ENCODE results near the gene PAK1. TPM values are rescaled to one million over a fixed set of nuclear protein-coding genes. Genes with fewer than 3 reads are reported as not detected.

Gene PAK1
- total RNA-seq, 2 donors from 2014 or later = 12.5 to 15.2 TPM

DNA sequence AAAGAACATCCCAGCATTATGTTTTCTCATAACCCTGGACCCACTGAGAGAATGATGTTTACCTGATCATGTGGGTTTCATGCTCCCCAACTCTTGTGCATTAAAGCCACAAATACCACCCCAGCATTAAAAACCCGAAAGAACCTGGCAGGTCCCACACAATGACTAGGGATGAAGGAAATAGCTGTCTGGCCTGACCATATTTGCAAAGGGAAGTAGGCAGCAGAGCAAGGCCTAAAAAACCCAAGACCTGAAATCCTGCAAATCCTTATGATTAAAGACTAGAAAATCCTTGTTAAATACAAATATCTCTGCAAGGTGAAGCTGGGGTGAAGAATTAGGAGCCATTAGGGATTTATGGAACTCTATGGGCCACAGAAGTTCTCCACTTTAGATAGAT, 23.7 kb downstream of the PAK1 start:
- Histone ChIP-seq H3K27me3 (no peaks in the 10 kb centered on the region), H3K27ac (no peak overlapping the region), H3K36me3 (no peaks in the 10 kb centered on the region), H3K9me3 (no peaks in the 10 kb centered on the region), H3K4me1 (no peaks in the 10 kb centered on the region), H3K4me3 (no peak overlapping the region)
- TF ChIP-seq, protein P1, sequence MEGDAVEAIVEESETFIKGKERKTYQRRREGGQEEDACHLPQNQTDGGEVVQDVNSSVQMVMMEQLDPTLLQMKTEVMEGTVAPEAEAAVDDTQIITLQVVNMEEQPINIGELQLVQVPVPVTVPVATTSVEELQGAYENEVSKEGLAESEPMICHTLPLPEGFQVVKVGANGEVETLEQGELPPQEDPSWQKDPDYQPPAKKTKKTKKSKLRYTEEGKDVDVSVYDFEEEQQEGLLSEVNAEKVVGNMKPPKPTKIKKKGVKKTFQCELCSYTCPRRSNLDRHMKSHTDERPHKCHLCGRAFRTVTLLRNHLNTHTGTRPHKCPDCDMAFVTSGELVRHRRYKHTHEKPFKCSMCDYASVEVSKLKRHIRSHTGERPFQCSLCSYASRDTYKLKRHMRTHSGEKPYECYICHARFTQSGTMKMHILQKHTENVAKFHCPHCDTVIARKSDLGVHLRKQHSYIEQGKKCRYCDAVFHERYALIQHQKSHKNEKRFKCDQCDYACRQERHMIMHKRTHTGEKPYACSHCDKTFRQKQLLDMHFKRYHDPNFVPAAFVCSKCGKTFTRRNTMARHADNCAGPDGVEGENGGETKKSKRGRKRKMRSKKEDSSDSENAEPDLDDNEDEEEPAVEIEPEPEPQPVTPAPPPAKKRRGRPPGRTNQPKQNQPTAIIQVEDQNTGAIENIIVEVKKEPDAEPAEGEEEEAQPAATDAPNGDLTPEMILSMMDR (IDR thresholded peaks at IDR 0.05) = no peak
- no peak for DNase-seq (ENCODE audit: low spot score)

DNA sequence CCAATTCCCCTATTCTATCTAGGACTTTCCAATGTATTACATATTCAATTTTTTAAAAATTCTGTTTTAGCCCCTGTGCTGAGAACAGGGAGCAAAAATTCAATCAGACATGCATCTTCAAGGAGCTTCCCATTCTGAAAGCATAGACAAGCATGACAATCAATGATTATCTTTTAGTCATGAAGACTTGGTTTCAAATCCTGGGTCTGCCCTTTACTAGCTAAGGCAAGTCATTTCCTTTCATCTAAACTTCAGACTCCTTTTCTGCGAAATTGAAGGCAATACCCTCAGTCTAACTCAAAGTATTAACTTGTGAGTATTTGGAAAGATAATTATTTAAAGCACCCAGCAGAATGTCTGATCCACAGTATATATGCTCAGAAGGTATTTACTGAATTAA, 24.1 kb downstream of the PAK1 start:
- no peak for DNase-seq (ENCODE audit: low spot score)
- Histone ChIP-seq H3K36me3 (no peaks in the 10 kb centered on the region), H3K27ac (no peak overlapping the region), H3K4me3 (no peak overlapping the region), H3K27me3 (no peaks in the 10 kb centered on the region), H3K4me1 (no peaks in the 10 kb centered on the region), H3K9me3 (no peaks in the 10 kb centered on the region)
- TF ChIP-seq, protein P1 (IDR thresholded peaks at IDR 0.05) = no peak

DNA sequence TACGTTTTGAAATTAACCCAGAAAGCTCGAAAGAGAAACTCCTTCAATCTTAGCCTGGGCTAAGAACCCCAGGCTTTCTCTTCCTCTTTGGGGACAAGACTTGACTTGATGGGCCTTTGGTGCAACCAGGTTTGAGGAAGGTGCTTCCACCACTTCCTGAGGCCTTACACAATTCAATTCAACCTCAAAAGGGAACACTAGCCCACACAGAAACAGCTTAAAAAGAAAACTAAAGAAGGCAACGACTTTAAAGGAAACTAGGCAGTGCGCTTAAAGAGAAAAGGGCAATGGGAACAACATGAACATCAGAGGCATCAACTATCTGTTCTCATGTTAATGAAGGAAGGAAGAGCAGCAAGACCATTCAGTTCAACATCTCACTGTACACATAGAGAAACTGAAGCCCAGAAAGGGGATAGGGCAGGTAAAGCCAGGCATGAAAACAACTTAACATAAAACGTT, 24.8 kb downstream of the PAK1 start:
- no peaks in the 10 kb centered on the region for H3K9me3 ChIP-seq
- no peak for DNase-seq (ENCODE audit: low spot score)
- no peak overlapping the region for H3K4me3 ChIP-seq
- TF ChIP-seq, protein P1 (IDR thresholded peaks at IDR 0.05) = no peak
- H3K36me3 ChIP-seq = no peaks in the 10 kb centered on the region
- no peaks in the 10 kb centered on the region for H3K27me3 ChIP-seq
- no peaks in the 10 kb centered on the region for H3K4me1 ChIP-seq
- H3K27ac ChIP-seq = no peak overlapping the region

DNA sequence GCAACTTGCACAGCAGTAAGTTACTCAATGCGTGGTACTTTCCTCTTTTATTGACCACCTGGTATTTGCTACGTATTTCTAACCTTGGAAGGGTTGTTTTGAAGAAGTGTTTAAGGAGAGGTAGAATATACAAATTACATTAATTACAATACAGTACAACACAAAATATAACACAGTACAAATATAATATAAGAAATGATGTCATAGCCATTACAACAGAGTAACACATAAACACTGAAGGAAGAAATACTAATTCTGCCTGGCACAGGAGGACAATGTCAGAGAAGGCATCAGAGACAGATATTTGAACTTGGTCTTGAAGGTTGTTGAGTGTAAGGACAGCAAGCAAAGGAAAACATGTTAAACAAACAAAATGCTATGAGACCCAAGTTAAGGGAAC, 25.6 kb downstream of the PAK1 start:
- H3K4me3 ChIP-seq = no peak overlapping the region
- TF ChIP-seq, protein P1 (IDR thresholded peaks at IDR 0.05) = no peak
- no peaks in the 10 kb centered on the region for H3K4me1 ChIP-seq
- H3K9me3 ChIP-seq = no peaks in the 10 kb centered on the region
- H3K27me3 ChIP-seq = no peaks in the 10 kb centered on the region
- no peak overlapping the region for H3K27ac ChIP-seq
- no peak for DNase-seq (ENCODE audit: low spot score)
- no peaks in the 10 kb centered on the region for H3K36me3 ChIP-seq

DNA sequence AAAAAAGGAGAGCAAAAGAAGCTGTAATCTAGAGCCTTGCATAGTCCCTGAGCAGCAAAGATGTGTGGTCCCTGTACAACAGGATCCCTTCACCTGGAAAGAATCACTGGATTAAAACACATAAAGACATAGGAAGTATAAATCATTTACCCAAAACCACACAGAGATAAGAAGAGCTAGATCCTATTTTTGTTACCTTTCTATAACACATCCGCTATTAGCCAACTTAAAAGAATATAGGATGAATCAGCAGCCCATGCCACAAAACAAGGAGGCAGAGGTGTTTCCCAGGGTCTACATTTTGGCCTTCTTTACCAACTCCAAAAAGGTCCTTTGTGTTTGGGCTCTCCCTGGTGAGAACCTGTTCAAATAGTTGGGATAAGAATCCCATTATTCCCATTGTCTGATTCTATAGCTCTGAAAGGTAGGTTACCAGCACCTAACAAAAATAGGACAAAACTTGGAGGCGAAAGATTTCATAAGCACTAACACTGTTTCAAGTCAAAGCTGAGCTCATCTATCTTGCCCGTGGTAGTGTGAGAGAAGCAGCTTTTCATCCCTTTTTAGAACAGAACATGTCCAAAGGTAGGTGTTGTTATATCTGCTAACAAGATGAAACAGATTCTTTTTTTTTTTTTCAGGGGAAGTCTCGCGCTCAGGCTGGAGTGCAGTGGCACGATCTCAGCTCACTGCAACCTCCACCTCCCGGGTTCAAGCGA, 26.8 kb downstream of the PAK1 start:
- no peak for DNase-seq (ENCODE audit: low spot score)
- TF ChIP-seq, protein P1 (IDR thresholded peaks at IDR 0.05) = no peak
- H3K27ac ChIP-seq = no peak overlapping the region

GRCh38 chr11:77444261-77444660, 29.6 kb downstream of the PAK1 start:
- Histone ChIP-seq H3K4me1 (no peaks in the 10 kb centered on the region), H3K4me3 (no peak overlapping the region), H3K27me3 (no peaks in the 10 kb centered on the region), H3K9me3 (no peaks in the 10 kb centered on the region), H3K27ac (no peak overlapping the region), H3K36me3 (no peaks in the 10 kb centered on the region)
- TF ChIP-seq, protein P1 (IDR thresholded peaks at IDR 0.05) = no peak
- no peak for DNase-seq (ENCODE audit: low spot score)

More for the DNA sequence above, 26.8 kb downstream of the PAK1 start:
- Histone ChIP-seq H3K36me3 (no peaks in the 10 kb centered on the region), H3K4me1 (no peaks in the 10 kb centered on the region), H3K27me3 (no peaks in the 10 kb centered on the region), H3K4me3 (no peak overlapping the region), H3K9me3 (no peaks in the 10 kb centered on the region)

All from right atrium auricular region (tissue), 2 donors.